Loucy (cell line): ENCODE data around the gene TSSC4.

Experiments used
- H2AFZ ChIP-seq: fragments of 200-600 bp; sonication (generic); 2 replicates; pipeline ENCODE4 v1.6.0; 2016; ENCODE audit warnings: antibody characterized with exemption, mild to moderate bottlenecking, low read length, moderate library complexity
- H3F3A ChIP-seq: fragments of 200-600 bp; 2 replicates; pipeline ENCODE4 v1.6.0; 2016; ENCODE audit warnings: antibody characterized with exemption, low read depth, mild to moderate bottlenecking
- H3K27me3 ChIP-seq: fragments of 200-600 bp; sonication (generic); 2 replicates; pipeline ENCODE4 v1.6.1; 2014; ENCODE audit warnings: low read length, mild to moderate bottlenecking; ENCODE audit not compliant: insufficient read depth, poor library complexity, severe bottlenecking
- H3K36me3 ChIP-seq: fragments of 200-600 bp; sonication (generic); 2 replicates; pipeline ENCODE4 v1.6.1; 2016; ENCODE audit warnings: low read length; ENCODE audit not compliant: insufficient read depth
- H3K4me1 ChIP-seq: fragments of 200-600 bp; sonication (generic); 2 replicates; pipeline ENCODE4 v1.5.1; 2014; ENCODE audit warnings: low read length, mild to moderate bottlenecking; ENCODE audit not compliant: insufficient read depth, poor library complexity, severe bottlenecking
- H3K4me2 ChIP-seq: fragments of 200-600 bp; sonication (generic); 2 replicates; pipeline ENCODE4 v1.6.0; 2014; ENCODE audit warnings: antibody characterized with exemption, low read length, low read depth, mild to moderate bottlenecking; ENCODE audit not compliant: poor library complexity, severe bottlenecking
- H3K4me3 ChIP-seq: fragments of 200-600 bp; sonication (generic); 2 replicates; pipeline ENCODE4 v1.5.1; 2014; ENCODE audit warnings: low read length, mild to moderate bottlenecking, mixed read lengths; ENCODE audit not compliant: poor library complexity, severe bottlenecking
- H3K79me2 ChIP-seq: fragments of 200-600 bp; sonication (generic); 2 replicates; pipeline ENCODE4 v1.6.1; 2014; ENCODE audit warnings: low read length; ENCODE audit not compliant: insufficient read depth
- H3K9ac ChIP-seq: fragments of 200-600 bp; sonication (generic); 2 replicates; pipeline ENCODE4 v1.6.0; 2014; ENCODE audit warnings: mild to moderate bottlenecking, low read depth, low read length, moderate library complexity; ENCODE audit not compliant: poor library complexity, severe bottlenecking
- H3K9me2 ChIP-seq: fragments of 200-600 bp; sonication (generic); replicated peaks from 2 replicates; pipeline ENCODE4 v1.6.1; 2016; ENCODE audit warnings: low read depth, low read length, mixed read lengths
- H3K9me3 ChIP-seq: fragments of 200-600 bp; sonication (generic); 2 replicates; pipeline ENCODE4 v1.6.1; 2014; ENCODE audit warnings: mild to moderate bottlenecking, antibody characterized with exemption, low read length, low read depth; ENCODE audit not compliant: insufficient read depth
- H4K20me1 ChIP-seq: fragments of 200-600 bp; sonication (generic); 2 replicates; pipeline ENCODE4 v1.6.0; 2014; ENCODE audit warnings: antibody characterized with exemption, low read length, mild to moderate bottlenecking; ENCODE audit not compliant: insufficient read depth, poor library complexity, severe bottlenecking
- EZH2phosphoT487 ChIP-seq: fragments of 200-600 bp; IDR thresholded peaks from 2 replicates; pipeline ENCODE4 v1.6.1; 2018; ENCODE audit warnings: antibody characterized with exemption, mild to moderate bottlenecking, moderate library complexity, borderline replicate concordance
- TF ChIP-seq, protein P1 (sequence below): fragments of 200-600 bp; sonication (generic); conservative IDR thresholded peaks from 2 replicates; pipeline ENCODE4 v1.5.1; 2014; ENCODE audit warnings: mild to moderate bottlenecking, antibody characterized with exemption, low read length

TSSC4 gene

DNA sequence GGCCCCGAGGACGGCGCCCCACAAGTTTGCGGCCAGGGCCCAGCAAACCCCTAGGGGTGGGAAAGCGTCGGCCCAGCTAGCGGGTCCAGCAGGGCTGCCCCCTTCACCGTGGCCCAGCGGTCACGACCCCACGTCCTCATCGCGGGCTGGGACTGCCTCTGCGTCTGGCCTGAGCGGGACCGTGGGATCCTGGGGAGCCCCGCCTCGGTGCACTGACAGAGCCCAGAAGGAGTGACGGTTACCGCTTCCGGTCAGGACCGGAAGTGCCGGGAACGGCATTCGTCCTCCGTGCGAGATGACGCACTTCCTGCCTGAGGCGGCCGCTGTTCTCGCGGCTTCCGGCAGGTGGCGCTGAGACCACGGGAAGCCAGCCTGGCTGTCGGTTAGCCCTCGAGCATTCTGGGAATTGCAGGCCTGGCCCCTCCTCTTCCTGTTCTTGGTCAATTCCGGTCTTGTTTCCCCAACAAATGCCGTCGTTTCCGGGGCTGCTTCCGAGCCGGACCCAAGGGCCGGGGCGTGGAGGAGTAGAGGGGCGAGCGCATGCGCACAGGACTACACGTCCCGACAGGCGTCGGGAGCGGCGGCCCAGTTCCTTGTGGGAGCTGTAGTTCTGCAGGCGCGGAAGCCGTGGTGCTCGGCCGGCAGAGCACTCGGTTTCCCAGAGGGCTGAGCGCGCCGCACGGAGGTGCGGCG is at the start of gene TSSC4:
Gene TSSC4, plus strand, starts transcription at position 682 of the 693 bp plus-strand sequence. CDS start 1,884 bp downstream, outside the sequence.
- H3K9me2 ChIP-seq = no peaks in the 10 kb centered on the region
- no peaks in the 10 kb centered on the region for H3K9me3 ChIP-seq
- TF ChIP-seq, protein P1, sequence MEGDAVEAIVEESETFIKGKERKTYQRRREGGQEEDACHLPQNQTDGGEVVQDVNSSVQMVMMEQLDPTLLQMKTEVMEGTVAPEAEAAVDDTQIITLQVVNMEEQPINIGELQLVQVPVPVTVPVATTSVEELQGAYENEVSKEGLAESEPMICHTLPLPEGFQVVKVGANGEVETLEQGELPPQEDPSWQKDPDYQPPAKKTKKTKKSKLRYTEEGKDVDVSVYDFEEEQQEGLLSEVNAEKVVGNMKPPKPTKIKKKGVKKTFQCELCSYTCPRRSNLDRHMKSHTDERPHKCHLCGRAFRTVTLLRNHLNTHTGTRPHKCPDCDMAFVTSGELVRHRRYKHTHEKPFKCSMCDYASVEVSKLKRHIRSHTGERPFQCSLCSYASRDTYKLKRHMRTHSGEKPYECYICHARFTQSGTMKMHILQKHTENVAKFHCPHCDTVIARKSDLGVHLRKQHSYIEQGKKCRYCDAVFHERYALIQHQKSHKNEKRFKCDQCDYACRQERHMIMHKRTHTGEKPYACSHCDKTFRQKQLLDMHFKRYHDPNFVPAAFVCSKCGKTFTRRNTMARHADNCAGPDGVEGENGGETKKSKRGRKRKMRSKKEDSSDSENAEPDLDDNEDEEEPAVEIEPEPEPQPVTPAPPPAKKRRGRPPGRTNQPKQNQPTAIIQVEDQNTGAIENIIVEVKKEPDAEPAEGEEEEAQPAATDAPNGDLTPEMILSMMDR = peak; percentile 86
- no peak for TF ChIP-seq EZH2phosphoT487
- peak within 1 kb of the TSS; percentile 95 for H3K4me3 ChIP-seq
- peak within 1 kb of the TSS; percentile 52; the same call in 1 of the 2 replicates for H2AFZ ChIP-seq
- H3F3A ChIP-seq = no peaks in the 10 kb centered on the region
- H3K27me3 ChIP-seq = no peaks in the 10 kb centered on the region
- peak within 1 kb of the TSS; percentile 96 for H3K9ac ChIP-seq
- H3K79me2 ChIP-seq = peaks cover 27% of the 10 kb centered on the region
- peaks cover 17% of the 10 kb centered on the region for H3K4me1 ChIP-seq
- H4K20me1 ChIP-seq = peaks cover 6% of the 10 kb centered on the region
- peaks cover 28% of the 10 kb centered on the region; the same call in 1 of the 2 replicates for H3K36me3 ChIP-seq
- peak within 1 kb of the TSS; percentile 97 for H3K4me2 ChIP-seq

DNA sequence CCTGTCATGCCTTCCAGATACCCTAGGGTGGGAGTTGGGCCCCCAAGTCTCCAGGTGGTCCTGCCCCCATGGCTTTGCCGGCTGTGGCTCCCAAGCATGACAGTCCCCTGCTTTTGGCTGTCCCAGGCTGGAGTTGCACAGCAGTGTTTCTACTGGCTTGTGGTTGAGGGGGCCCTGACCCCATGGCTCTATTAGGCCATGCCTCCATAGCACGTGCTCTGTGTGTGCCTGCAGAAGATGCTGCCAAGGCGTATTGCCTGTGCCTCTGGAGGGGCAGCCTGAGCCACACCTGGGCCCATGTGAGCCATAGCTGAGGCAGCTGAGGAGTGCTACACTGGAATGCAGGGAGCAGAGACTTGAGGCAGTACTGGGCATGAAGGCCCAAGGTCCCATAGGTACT is 48.8 kb upstream of the TSSC4 start:
- Histone ChIP-seq H3K79me2 (no peaks in the 10 kb centered on the region), H3K4me2 (no peak overlapping the region), H3K4me1 (no peaks in the 10 kb centered on the region), H3K9me3 (no peaks in the 10 kb centered on the region; the same call in 1 of the 2 replicates), H3K9ac (no peak overlapping the region), H3K27me3 (no peaks in the 10 kb centered on the region), H3K36me3 (no peaks in the 10 kb centered on the region), H3K4me3 (no peak overlapping the region), H3F3A (no peaks in the 10 kb centered on the region), H4K20me1 (no peaks in the 10 kb centered on the region), H2AFZ (no peak overlapping the region), H3K9me2 (no peaks in the 10 kb centered on the region)
- TF ChIP-seq EZH2phosphoT487 = no peak
- TF ChIP-seq, protein P1 = no peak

DNA sequence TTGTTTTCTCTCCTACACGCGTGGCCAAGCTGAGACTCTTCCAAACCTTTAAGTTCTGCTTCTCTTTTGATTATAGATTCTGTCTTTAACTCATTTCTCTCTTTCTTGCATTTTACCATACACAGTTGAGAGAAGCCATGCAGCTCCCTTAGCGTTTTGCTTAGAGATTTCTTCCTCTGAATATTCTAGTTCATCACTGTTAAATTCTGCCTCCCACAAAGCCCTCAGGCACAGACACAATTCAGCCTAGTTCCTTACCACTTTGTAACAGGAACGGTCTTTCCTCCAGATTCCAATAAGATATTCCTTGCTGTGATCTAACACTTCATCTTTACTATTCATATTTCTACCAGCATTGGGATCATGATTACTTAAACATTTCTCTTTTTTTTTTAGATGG is 48.1 kb upstream of the TSSC4 start:
- TF ChIP-seq EZH2phosphoT487 = no peak
- TF ChIP-seq, protein P1 = no peak
- H3K36me3 ChIP-seq = no peaks in the 10 kb centered on the region
- no peaks in the 10 kb centered on the region for H3K4me1 ChIP-seq
- no peaks in the 10 kb centered on the region for H3K79me2 ChIP-seq
- H3F3A ChIP-seq = no peaks in the 10 kb centered on the region
- no peak overlapping the region for H2AFZ ChIP-seq
- H4K20me1 ChIP-seq = no peaks in the 10 kb centered on the region
- H3K4me2 ChIP-seq = no peak overlapping the region
- no peaks in the 10 kb centered on the region for H3K27me3 ChIP-seq
- H3K9ac ChIP-seq = no peak overlapping the region
- no peaks in the 10 kb centered on the region for H3K9me2 ChIP-seq
- no peaks in the 10 kb centered on the region; the same call in 1 of the 2 replicates for H3K9me3 ChIP-seq
- H3K4me3 ChIP-seq = no peak overlapping the region
